HCT116 (cell line): ENCODE results near the gene ZSCAN2. TPM values are rescaled to one million over a fixed set of nuclear protein-coding genes. Genes with fewer than 3 reads are reported as not detected.

Experiments used
- ATAC-seq: fragments of 200-7000 bp; cut with Tn5 transposase; 2 replicates; pipeline ENCODE4 v1.9.1; 2020; ENCODE audit warnings: mild to moderate bottlenecking, moderate library complexity
- BruUV-seq: library from RNA; stranded (reverse); fragments of 400-500 nt; replicated peaks from 2 replicates; lab custom pipeline; 2021; lab: Mats Ljungman, UMichigan
- CTCF ChIA-PET: fragments of 300-600 bp; sonication (Branson Sonifier 250); formaldehyde crosslinking; loops from one replicate; lab custom pipeline; 2021; ENCODE audit warnings: antibody characterized with exemption; lab: Charles Lee
- POLR2A ChIA-PET: fragments of 300-600, 350-600 bp; sonication (Branson Sonifier 250); formaldehyde crosslinking; loops from one replicate; lab custom pipeline; 2021; ENCODE audit warnings: antibody characterized with exemption; lab: Charles Lee
- RAD21 ChIA-PET, 2 experiments: fragments of 300-600 bp; sonication (Branson Sonifier 250); formaldehyde crosslinking; loops; one replicate each; lab custom pipeline; 2023; ENCODE audit warnings: low total read pairs in 2 of 2; ENCODE audit not compliant: uncharacterized antibody in 2 of 2, unreplicated experiment in 2 of 2, low non-redundant PET in 1 of 2; lab: Charles Lee
- DNase-seq: peaks from one replicate; pipeline ENCODE4 v3.0.0-alpha.2; 2010; ENCODE audit warnings: low read depth, low spot score
- H2AFZ ChIP-seq: fragments of 200-600 bp; shearing (Covaris generic), sonication (generic); 2 replicates; pipeline ENCODE4 v1.6.1; 2017; ENCODE audit warnings: low read depth, mixed run types, mixed read lengths, antibody characterized with exemption, low read length; ENCODE audit not compliant: poor library complexity, severe bottlenecking
- H3K27ac ChIP-seq: 2 replicates; pipeline ENCODE4 v1.5.1; 2012; ENCODE audit warnings: low read depth, low read length
- H3K27me3 ChIP-seq: fragments of 200-600 bp; sonication (generic); 2 replicates; pipeline ENCODE4 v1.6.1; 2016; ENCODE audit warnings: mixed run types, low read length, mixed read lengths; ENCODE audit not compliant: insufficient read depth
- H3K36me3 ChIP-seq, 2 experiments: fragments of 200-500 bp in 1 of 2; fragments of 200-600 bp in 1 of 2; sonication (Bioruptor generic) in 1 of 2; sonication (generic) in 1 of 2; 2 replicates each; pipeline versions ENCODE4 v1.5.1 to v1.6.1; 2014 to 2016; ENCODE audit warnings: low read length in 2 of 2, inconsistent platforms in 1 of 2, mixed read lengths in 1 of 2, mixed run types in 1 of 2; ENCODE audit not compliant: insufficient read depth in 2 of 2, control insufficient read depth in 1 of 2
- H3K4me1 ChIP-seq, 2 experiments: fragments of 200-600 bp in 1 of 2; sonication (generic) in 1 of 2; 2 replicates each; pipeline versions ENCODE4 v1.5.1 to v1.6.1; 2012 to 2017; ENCODE audit warnings: low read length in 2 of 2, inconsistent platforms in 1 of 2, mild to moderate bottlenecking in 1 of 2, mixed read lengths in 1 of 2, mixed run types in 1 of 2, moderate library complexity in 1 of 2; ENCODE audit not compliant: insufficient read depth in 2 of 2, control insufficient read depth in 1 of 2
- H3K4me2 ChIP-seq: fragments of 200-600 bp; sonication (generic); 2 replicates; pipeline ENCODE4 v1.6.1; 2017; ENCODE audit warnings: mixed run types, low read length, mixed read lengths
- H3K4me3 ChIP-seq, 2 experiments: fragments of 200-600 bp in 1 of 2; sonication (generic) in 1 of 2; replicated peaks in 1 of 2; 2 replicates each; pipeline ENCODE4 v1.5.1; 2011 to 2016; ENCODE audit warnings: low read length in 2 of 2, control low read depth in 1 of 2, low read depth in 1 of 2, mild to moderate bottlenecking in 1 of 2, mixed read lengths in 1 of 2, mixed run types in 1 of 2
- H3K79me2 ChIP-seq: fragments of 200-600 bp; sonication (generic); 2 replicates; pipeline ENCODE4 v1.6.1; 2017; ENCODE audit warnings: mild to moderate bottlenecking, mixed run types, low read length, moderate library complexity, mixed read lengths; ENCODE audit not compliant: insufficient read depth
- H3K9ac ChIP-seq: fragments of 200-600 bp; sonication (generic); 2 replicates; pipeline ENCODE4 v1.6.1; 2016; ENCODE audit warnings: low read length, mixed read lengths
- H3K9me2 ChIP-seq: fragments of 200-600 bp; sonication (generic), shearing (Covaris generic); 2 replicates; pipeline ENCODE4 v1.6.1; 2017; ENCODE audit warnings: mixed run types, mild to moderate bottlenecking, moderate library complexity; ENCODE audit not compliant: insufficient read depth
- H3K9me3 ChIP-seq, 2 experiments: fragments of 200-500 bp in 1 of 2; fragments of 200-600 bp in 1 of 2; sonication (Bioruptor generic) in 1 of 2; sonication (generic) in 1 of 2; 2 replicates each; pipeline ENCODE4 v1.6.1; 2014 to 2017; ENCODE audit warnings: low read length in 2 of 2, mixed read lengths in 2 of 2, inconsistent platforms in 1 of 2, low read depth in 1 of 2, mild to moderate bottlenecking in 1 of 2, mixed run types in 1 of 2, moderate library complexity in 1 of 2; ENCODE audit not compliant: control insufficient read depth in 1 of 2, insufficient read depth in 1 of 2
- H4K20me1 ChIP-seq: fragments of 200-600 bp; sonication (generic), shearing (Covaris generic); 2 replicates; pipeline ENCODE4 v1.6.1; 2017; ENCODE audit warnings: mixed run types, mild to moderate bottlenecking, moderate library complexity; ENCODE audit not compliant: insufficient read depth
- EZH2 ChIP-seq: fragments of 200-600 bp; sonication (generic); IDR thresholded peaks from 2 replicates; pipeline ENCODE4 v1.6.1; 2017; ENCODE audit warnings: antibody characterized with exemption, mixed run types
- POLR2A ChIP-seq: IDR thresholded peaks from 2 replicates; pipeline ENCODE4 v1.7.0; 2011; ENCODE audit warnings: borderline replicate concordance; ENCODE audit not compliant: insufficient read depth, insufficient read length; ENCODE audit errors: extremely low read depth
- POLR2AphosphoS5 ChIP-seq: IDR thresholded peaks from 2 replicates; pipeline ENCODE4 v1.6.1; 2011; ENCODE audit warnings: mild to moderate bottlenecking, low read depth, low read length, moderate library complexity
- SIN3A ChIP-seq: IDR thresholded peaks from 2 replicates; pipeline ENCODE4 v1.6.1; 2012; ENCODE audit warnings: low read depth
- SP1 ChIP-seq: IDR thresholded peaks from 2 replicates; pipeline ENCODE4 v1.6.1; 2012; ENCODE audit warnings: low read depth
- SRF ChIP-seq: IDR thresholded peaks from 2 replicates; pipeline ENCODE4 v1.6.1; 2012; ENCODE audit warnings: low read depth
- YY1 ChIP-seq: IDR thresholded peaks from 2 replicates; pipeline ENCODE4 v1.6.1; 2011; ENCODE audit warnings: low read length, low read depth, moderate library complexity, mild to moderate bottlenecking; ENCODE audit not compliant: insufficient replicate concordance; ENCODE audit errors: extremely low read depth
- ZFX ChIP-seq: fragments of 450-650 bp; IDR thresholded peaks from 2 replicates; pipeline ENCODE4 v1.6.1; 2017
- intact Hi-C: fragments of 100-400 bp; cut with micrococcal nuclease; formaldehyde crosslinking; loops from 2 replicates; pipeline ENCODE4 v1.10.0; 2022
- total RNA-seq: library from RNA; stranded (reverse); gene quantifications from one replicate; pipeline ENCODE4 v1.2.1, GENCODE V29; 2021; ENCODE audit not compliant: unreplicated experiment
- TF ChIP-seq, protein P1 (sequence below): IDR thresholded peaks from 2 replicates; pipeline ENCODE4 v1.6.1; 2012
- TF ChIP-seq, protein P2 (sequence below), 3 experiments: fragments of 200-600 bp in 1 of 3; sonication (generic) in 1 of 3; IDR thresholded peaks in 2 of 3; conservative IDR thresholded peaks in 1 of 3; 2 replicates each; pipeline ENCODE4 v1.5.1; 2012 to 2017; ENCODE audit warnings: low read depth in 2 of 3, low read length in 2 of 3, antibody characterized with exemption in 1 of 3, borderline replicate concordance in 1 of 3, control low read depth in 1 of 3, mild to moderate bottlenecking in 1 of 3, mixed read lengths in 1 of 3, mixed run types in 1 of 3, moderate library complexity in 1 of 3; ENCODE audit not compliant: insufficient read depth in 1 of 3
- TF ChIP-seq, protein P3 (sequence below): IDR thresholded peaks from 2 replicates; pipeline ENCODE4 v1.6.1; 2011; ENCODE audit warnings: mild to moderate bottlenecking, low read length, moderate library complexity; ENCODE audit not compliant: insufficient replicate concordance; ENCODE audit errors: extremely low read depth

ZSCAN2 gene
- total RNA-seq, 1 experiment from 2014 or later, result 15.5 TPM

DNA sequence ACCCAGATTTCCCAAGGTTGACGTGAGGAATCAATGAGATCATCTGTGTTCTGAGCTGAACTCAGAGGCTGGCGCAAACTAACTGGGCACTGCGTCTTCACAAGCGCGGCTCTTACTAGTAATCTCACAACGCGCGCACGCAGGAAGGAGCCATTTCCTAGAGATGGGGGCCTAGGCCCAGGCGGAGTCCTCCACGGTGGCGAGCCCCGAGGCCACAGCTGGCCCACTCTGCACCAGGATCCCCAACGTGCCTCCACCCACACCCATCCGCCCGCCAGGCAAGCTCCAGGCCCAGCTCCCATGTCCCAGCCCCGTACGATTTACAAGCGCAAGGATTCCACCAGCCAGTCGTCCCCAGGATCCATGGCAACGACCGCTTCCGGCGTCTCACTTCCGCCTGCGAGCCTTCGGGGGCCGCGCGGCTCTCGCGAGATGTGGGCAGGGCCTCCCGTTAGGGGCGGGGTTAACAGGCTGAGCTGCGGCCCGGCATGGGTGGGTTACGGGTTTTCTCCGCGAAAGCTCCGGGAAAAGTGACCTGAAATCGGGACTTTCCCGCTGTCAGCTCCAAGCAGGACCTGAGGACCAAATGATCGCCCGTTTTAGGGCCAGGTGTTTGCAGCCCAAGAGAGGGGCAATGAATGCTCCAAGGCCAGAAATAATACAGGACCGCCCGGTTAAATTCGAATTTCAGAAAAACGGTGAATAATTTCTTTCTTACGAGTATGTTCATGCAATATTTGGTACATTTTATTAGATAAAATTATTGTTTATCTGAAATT is 53.3 kb downstream of the ZSCAN2 start, which contains the start of gene WDR73:
Gene WDR73 (minus strand): TSS at position 374 of the 779 bp plus-strand sequence. CDS start 9 bp downstream, at position 365.
- no peaks in the 10 kb centered on the region for H3K27me3 ChIP-seq
- BruUV-seq, result no TSS peak
- peak within 1 kb of the TSS; percentile 98 for H3K9ac ChIP-seq
- RAD21 ChIA-PET, result interaction anchor here in 1 of 2 experiments (0.7 to 0.8 kb wide), 2 partner anchors 23 to 274 kb away, joined by 3 read pairs; no protein-coding TSS in a partner anchor
- TF ChIP-seq, protein P1, sequence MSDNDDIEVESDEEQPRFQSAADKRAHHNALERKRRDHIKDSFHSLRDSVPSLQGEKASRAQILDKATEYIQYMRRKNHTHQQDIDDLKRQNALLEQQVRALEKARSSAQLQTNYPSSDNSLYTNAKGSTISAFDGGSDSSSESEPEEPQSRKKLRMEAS, result peak; percentile 69; the same call in 1 of the 2 replicates
- TF ChIP-seq POLR2AphosphoS5, result peak; percentile 83
- TF ChIP-seq, protein P2, sequence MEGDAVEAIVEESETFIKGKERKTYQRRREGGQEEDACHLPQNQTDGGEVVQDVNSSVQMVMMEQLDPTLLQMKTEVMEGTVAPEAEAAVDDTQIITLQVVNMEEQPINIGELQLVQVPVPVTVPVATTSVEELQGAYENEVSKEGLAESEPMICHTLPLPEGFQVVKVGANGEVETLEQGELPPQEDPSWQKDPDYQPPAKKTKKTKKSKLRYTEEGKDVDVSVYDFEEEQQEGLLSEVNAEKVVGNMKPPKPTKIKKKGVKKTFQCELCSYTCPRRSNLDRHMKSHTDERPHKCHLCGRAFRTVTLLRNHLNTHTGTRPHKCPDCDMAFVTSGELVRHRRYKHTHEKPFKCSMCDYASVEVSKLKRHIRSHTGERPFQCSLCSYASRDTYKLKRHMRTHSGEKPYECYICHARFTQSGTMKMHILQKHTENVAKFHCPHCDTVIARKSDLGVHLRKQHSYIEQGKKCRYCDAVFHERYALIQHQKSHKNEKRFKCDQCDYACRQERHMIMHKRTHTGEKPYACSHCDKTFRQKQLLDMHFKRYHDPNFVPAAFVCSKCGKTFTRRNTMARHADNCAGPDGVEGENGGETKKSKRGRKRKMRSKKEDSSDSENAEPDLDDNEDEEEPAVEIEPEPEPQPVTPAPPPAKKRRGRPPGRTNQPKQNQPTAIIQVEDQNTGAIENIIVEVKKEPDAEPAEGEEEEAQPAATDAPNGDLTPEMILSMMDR (IDR thresholded peaks at IDR 0.05 in 2 of 3, conservative IDR thresholded peaks at IDR 0.05 in 1 of 3; ENCODE audit: borderline replicate concordance in 1 of 3, insufficient read depth in 1 of 3, low read depth in 2 of 3, low read length in 2 of 3), result no peak
- peak; percentile 62 for TF ChIP-seq SP1
- TF ChIP-seq, protein P3, sequence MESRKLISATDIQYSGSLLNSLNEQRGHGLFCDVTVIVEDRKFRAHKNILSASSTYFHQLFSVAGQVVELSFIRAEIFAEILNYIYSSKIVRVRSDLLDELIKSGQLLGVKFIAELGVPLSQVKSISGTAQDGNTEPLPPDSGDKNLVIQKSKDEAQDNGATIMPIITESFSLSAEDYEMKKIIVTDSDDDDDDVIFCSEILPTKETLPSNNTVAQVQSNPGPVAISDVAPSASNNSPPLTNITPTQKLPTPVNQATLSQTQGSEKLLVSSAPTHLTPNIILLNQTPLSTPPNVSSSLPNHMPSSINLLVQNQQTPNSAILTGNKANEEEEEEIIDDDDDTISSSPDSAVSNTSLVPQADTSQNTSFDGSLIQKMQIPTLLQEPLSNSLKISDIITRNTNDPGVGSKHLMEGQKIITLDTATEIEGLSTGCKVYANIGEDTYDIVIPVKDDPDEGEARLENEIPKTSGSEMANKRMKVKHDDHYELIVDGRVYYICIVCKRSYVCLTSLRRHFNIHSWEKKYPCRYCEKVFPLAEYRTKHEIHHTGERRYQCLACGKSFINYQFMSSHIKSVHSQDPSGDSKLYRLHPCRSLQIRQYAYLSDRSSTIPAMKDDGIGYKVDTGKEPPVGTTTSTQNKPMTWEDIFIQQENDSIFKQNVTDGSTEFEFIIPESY, result peak; percentile 98
- peak; percentile 33 for TF ChIP-seq POLR2A
- peak; percentile 68; the same call in 1 of the 2 replicates for TF ChIP-seq SIN3A
- peak; percentile 95 for TF ChIP-seq ZFX
- no peak for TF ChIP-seq EZH2
- no peak for TF ChIP-seq SRF
- TF ChIP-seq YY1, result no peak
- TF ChIP-seq, all 23 proteins: peak for 7
- DNase-seq (peak; percentile 87), ATAC-seq (peak; percentile 91)
- H3K4me1 ChIP-seq, result peaks cover 18 to 54% of the 10 kb centered on the region in 2 experiments
- H3K9me3 ChIP-seq, result no peaks in the 10 kb centered on the region
- peak within 1 kb of the TSS; percentile 99 for H3K4me2 ChIP-seq
- H4K20me1 ChIP-seq, result no peaks in the 10 kb centered on the region
- H3K36me3 ChIP-seq, result peaks cover 19 to 29% of the 10 kb centered on the region in 2 experiments
- H3K79me2 ChIP-seq, result peaks cover 32% of the 10 kb centered on the region
- no peaks in the 10 kb centered on the region for H3K9me2 ChIP-seq
- H3K4me3 ChIP-seq, result peak within 1 kb of the TSS; percentile 61 to 86
- H2AFZ ChIP-seq, result peak within 1 kb of the TSS; percentile 16
- ChIA-PET POLR2A (interaction anchor here (0.8 to 1.6 kb wide), 4 partner anchors 15 to 274 kb away, joined by 3 to 5 read pairs (median 4); no protein-coding TSS in a partner anchor), CTCF (interaction anchor here (0.7 to 1.6 kb wide), 5 partner anchors 66 to 281 kb away, joined by 3 to 6 read pairs (median 4); no protein-coding TSS in a partner anchor)
- intact Hi-C loops, result loop anchor here (1.0 to 10.0 kb wide), 5 partner anchors 94 to 281 kb away; partner anchors contain the start of gene ZNF592
- peak within 1 kb of the TSS; percentile 76 for H3K27ac ChIP-seq
